HG03175 (cell line): ENCODE results near the gene DDX1.
"Not testable (repeated sequence)": the region's sequence is repeated elsewhere in the genome, so short reads cannot be mapped to it uniquely, and the experiment has no call there.

ENCODE experiments used
- ATAC-seq: cut with Tn5 transposase; IDR thresholded peaks from one replicate; pipeline ENCODE4 v1.9.1; 2021; ENCODE audit warnings: mild to moderate bottlenecking, moderate library complexity; ENCODE audit not compliant: unreplicated experiment

The DDX1 gene

GRCh38 chr2:15591692-15592463 lies at the start of gene DDX1:
DDX1 (plus strand) TSS chr2:15591868; CDS start chr2:15591934, 66 bp downstream.
- ATAC-seq: peak; percentile 94

- not testable (repeated sequence) for ATAC-seq
These were observed 49.4 kb upstream of the DDX1 start for GRCh38 chr2:15542269-15542668.

- ATAC-seq: no peak
These were observed 48.6 kb upstream of the DDX1 start for GRCh38 chr2:15543053-15543452.

GRCh38 chr2:15543541-15543940 lies 48.1 kb upstream of the DDX1 start:
- ATAC-seq: no peak

- ATAC-seq: no peak
These were observed 47.4 kb upstream of the DDX1 start for GRCh38 chr2:15544227-15544626.

- ATAC-seq: no peak
These were observed 45.2 kb upstream of the DDX1 start for GRCh38 chr2:15546297-15547098.

GRCh38 chr2:15547115-15547876 lies 44.4 kb upstream of the DDX1 start:
- ATAC-seq: no peak

- ATAC-seq: no peak
These were observed 42.7 kb upstream of the DDX1 start for GRCh38 chr2:15548974-15549373.

- no peak for ATAC-seq
These were observed 38.1 kb upstream of the DDX1 start for GRCh38 chr2:15553519-15553918.

- no peak for ATAC-seq
These were observed 37.7 kb upstream of the DDX1 start for GRCh38 chr2:15553951-15554350.

GRCh38 chr2:15554525-15555218 lies 37.0 kb upstream of the DDX1 start:
- ATAC-seq: no peak

- ATAC-seq: no peak
These were observed 35.9 kb upstream of the DDX1 start for GRCh38 chr2:15555760-15556193.

GRCh38 chr2:15556311-15556930 lies 35.2 kb upstream of the DDX1 start:
- no peak for ATAC-seq

GRCh38 chr2:15557887-15558311 lies 33.8 kb upstream of the DDX1 start:
- no peak for ATAC-seq

- ATAC-seq: no peak
These were observed 32.1 kb upstream of the DDX1 start for GRCh38 chr2:15559379-15560139.

- peak; percentile 45 for ATAC-seq
These were observed 31.3 kb upstream of the DDX1 start for GRCh38 chr2:15560140-15560987.

GRCh38 chr2:15560988-15561573 lies 30.6 kb upstream of the DDX1 start, which contains the start of gene NBAS:
NBAS (minus strand) TSS chr2:15561334; CDS start chr2:15561304, 30 bp downstream.
- ATAC-seq: peak; percentile 84
